Measurements from ENCODE around the gene SIRPD.

DNA sequence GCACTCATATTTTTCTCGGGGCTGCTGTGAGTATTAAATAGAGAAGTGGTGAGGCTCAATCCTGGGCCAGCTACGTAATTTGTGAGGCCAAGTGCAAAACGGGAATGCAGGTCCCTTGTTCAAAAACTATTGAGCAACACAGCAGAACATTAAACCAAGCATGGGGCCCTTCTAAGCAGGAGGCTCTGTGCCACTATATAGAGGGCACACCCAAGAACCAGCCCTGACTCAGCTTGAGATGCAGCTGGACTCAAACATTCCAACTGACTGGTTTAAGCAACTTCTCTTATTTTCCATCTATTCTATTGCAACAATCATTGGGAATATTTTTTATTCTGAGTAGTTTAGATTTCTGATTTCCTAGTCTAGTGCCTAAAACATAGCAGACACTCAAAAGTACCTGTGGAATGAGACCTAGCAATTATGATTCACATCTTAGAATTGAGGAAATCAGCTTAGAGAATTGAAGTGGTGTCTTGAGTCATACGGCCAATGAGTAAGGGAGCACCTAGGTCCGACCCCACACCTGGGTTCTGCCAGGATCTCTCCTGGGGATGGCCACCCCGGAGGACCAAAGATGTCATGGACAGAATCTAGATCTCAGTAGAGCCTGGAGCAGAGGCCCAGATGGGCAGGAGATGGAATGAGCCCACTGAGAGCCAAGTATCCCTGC is 67.6 kb downstream of the SIRPD start:
- no peak for TF ChIP-seq CTCF (conservative IDR thresholded peaks at IDR 0.05 in 1 of 2, IDR thresholded peaks at IDR 0.05 in 1 of 2; ENCODE audit: extremely low read depth in 1 of 2, insufficient read depth in 1 of 2, low read depth in 1 of 2, low read length in 2 of 2)
- TF ChIP-seq EZH2 (IDR thresholded peaks at IDR 0.05; ENCODE audit: borderline replicate concordance, low read length): no peak
